IMR-90 (cell line): ENCODE results near the gene SMC1B.

Experiments
- CTCF ChIP-seq: conservative IDR thresholded peaks from 2 replicates; pipeline ENCODE4 v1.5.1; 2012; ENCODE audit warnings: mild to moderate bottlenecking, low read depth, low read length, improper control_type of control experiment
- MAZ ChIP-seq: IDR thresholded peaks from 2 replicates; pipeline ENCODE4 v1.6.1; 2012; ENCODE audit warnings: low read depth, mild to moderate bottlenecking, low read length, improper control_type of control experiment, moderate library complexity, borderline replicate concordance
- POLR2A ChIP-seq: IDR thresholded peaks from 2 replicates; pipeline ENCODE4 v1.6.1; 2012; ENCODE audit warnings: mild to moderate bottlenecking, low read depth, low read length
- RFX5 ChIP-seq: IDR thresholded peaks from 2 replicates; pipeline ENCODE4 v1.8.0; 2012; ENCODE audit warnings: low read depth, mild to moderate bottlenecking, low read length, moderate library complexity

GRCh38 chr22:45304971-45305370 is 108.4 kb downstream of the SMC1B start:
- TF ChIP-seq POLR2A, result no peak
- TF ChIP-seq MAZ, result no peak
- no peak for TF ChIP-seq CTCF
- TF ChIP-seq RFX5, result no peak
